GM19193 (cell line): Measurements from ENCODE around the gene RARS1.

ENCODE experiments used
- POLR2A ChIP-seq: IDR thresholded peaks from 4 replicates; pipeline ENCODE4 v1.6.1; 2011; ENCODE audit not compliant: insufficient read depth, insufficient read length; ENCODE audit errors: extremely low read depth

Gene RARS1

GRCh38 chr5:168468836-168469235 lies 17.4 kb upstream of the RARS1 start:
- no peak for TF ChIP-seq POLR2A

- TF ChIP-seq POLR2A, result no peak
These were observed 16.5 kb upstream of the RARS1 start for GRCh38 chr5:168469816-168470215.

DNA sequence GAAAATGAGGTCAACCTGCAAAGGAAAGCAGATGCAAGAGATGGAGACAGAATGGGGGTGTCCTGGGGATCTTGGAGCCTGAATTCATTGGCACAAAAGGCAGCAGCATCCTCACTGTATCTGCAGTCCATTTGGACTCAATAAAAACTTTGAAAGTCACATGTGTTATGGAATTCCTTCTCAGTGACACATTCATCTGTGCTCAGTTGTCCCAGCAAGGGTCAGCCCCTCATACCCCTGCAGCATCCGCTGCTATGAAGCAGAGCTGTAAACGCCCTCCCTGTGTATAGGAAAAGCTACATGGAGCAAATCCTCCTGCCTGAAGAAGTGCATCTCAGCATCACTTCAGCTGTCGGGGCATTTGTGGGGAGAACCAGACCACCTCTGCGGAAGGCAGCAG lies 14.5 kb upstream of the RARS1 start:
- no peak for TF ChIP-seq POLR2A

GRCh38 chr5:168472329-168472728 lies 13.9 kb upstream of the RARS1 start:
- TF ChIP-seq POLR2A, result no peak

DNA sequence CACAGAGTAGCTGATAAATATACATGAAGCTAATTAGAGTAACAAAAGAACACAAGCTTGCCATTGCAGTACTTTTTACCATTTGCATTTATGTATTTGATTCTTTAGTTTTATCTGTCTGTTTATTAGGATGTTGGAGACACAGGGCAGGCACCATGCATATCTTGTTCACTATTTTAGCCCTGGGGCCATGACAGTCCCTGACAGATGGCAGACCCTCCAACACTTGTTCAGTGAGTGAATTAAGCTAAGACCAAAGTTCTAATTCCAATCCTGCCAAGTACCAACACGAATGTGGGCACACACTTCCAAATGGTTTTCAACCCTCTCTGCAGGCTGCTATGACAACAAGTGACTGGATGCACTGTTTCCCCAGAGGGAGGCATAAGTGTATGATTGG lies 12.0 kb upstream of the RARS1 start:
- TF ChIP-seq POLR2A, result no peak

DNA sequence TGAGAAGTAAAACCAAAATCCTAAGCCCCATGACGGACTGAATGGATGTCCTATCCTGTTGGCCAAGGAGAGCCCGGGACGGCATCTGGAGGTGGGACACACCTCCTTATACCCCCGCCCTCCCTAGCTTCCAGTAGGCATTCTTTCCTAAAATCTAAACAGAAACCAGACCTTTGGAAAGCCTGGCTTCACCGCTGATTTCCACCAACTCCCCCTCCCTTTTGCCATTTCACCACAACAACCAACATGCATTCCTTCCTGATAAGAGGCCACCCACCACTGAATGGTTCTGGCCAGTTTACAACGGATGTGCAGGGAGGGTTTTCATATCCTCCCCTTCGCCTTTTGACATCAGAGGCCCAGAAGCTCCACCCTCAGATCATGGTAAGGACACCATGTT lies 9.2 kb upstream of the RARS1 start:
- no peak for TF ChIP-seq POLR2A

- TF ChIP-seq POLR2A, result no peak
These were observed 7.1 kb upstream of the RARS1 start for GRCh38 chr5:168479166-168479565.

DNA sequence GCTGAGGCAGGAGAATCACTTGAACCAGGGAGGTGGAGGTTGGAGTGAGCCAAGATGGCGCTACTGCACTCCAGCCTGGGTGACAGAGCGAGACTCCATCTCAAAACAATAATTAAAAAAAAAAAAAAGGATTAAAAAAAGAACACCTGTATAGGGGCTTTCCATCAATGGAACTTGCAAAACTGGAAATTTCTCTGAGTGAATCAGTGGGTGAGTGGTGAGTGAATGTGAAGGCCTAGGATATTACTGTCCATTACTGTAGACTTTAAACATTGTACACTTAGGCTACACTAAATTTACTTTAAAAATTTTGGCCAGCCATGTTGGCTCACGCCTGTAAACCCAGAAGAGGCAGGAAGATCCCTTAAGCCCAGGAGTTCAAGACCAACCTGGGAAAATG lies 5.7 kb upstream of the RARS1 start:
- TF ChIP-seq POLR2A, result no peak

DNA sequence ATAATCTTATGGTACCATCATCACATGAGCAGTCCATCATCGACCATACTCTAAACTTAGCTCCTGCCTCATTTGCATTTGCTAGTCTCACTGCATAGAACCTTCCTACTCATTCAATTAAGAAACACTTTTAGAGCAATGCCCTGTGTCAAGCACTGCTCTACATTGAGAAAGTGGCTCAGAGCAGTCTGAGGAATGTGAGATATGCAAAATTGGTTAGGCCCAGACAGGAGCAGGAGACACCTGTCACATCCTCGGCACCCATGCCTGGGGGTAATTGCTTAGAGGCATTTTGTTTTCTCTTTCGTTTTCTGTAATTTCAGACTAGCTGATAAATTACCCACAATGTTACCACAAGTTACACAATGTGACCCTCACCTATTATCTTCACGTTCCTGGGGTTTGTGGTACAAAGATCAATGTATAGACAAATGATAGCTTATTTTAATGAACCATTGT lies 4.9 kb upstream of the RARS1 start:
- no peak for TF ChIP-seq POLR2A

DNA sequence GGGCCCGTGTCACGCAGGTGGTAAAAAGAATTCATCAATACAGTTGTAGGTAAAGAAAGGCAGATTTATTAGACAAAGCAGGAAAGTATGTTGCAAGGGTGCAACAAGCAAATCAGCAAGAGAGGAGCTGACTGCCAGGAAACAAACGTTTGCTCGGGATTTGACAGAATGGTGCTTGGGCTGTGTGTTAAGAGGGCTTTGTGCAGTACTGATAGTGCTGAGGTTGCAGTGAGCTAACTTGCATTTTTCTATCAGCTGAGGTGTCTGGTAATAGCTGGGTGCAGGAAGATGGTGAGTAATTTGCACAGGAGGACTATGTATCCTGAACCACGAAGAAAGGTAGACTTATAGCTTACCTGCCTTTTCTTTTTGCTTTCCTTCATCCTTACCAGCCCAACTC lies 3.9 kb upstream of the RARS1 start:
- no peak for TF ChIP-seq POLR2A

GRCh38 chr5:168489059-168489458 lies 2.8 kb downstream of the RARS1 start:
- no peak for TF ChIP-seq POLR2A

- TF ChIP-seq POLR2A, result no peak
These were observed 7.8 kb downstream of the RARS1 start for GRCh38 chr5:168494057-168494555.

DNA sequence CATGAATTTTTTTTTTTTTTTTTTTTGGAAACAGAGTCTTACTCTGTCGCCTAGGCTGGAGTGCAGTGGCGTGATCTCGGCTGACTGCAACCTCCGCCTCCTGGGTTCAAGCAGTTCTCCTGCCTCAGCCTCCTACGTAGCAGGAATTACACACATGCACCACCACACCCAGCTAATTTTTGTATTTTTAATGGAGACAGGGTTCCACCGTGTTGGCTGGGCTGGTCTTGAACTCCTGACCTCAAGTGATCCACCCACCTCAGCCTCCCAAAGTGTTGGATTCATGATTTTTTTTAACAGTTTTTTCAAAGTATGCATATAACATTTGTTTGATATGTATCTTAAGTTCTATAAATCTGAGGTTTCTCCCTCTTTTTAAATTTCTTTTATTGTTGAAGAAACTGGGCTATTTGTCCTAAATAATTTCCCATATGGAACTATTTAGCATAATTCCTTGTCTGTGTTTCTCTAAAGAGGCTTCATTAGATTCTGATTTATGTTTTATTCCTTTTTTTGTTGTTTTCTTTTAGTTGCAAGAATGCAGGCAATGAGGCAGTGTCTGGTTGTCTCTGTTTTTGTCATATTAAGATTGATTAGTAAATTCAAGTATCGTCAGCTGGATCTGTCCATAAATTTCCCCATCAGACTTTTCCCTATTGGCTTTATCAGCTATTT lies 16.4 kb downstream of the RARS1 start:
- no peak for TF ChIP-seq POLR2A

DNA sequence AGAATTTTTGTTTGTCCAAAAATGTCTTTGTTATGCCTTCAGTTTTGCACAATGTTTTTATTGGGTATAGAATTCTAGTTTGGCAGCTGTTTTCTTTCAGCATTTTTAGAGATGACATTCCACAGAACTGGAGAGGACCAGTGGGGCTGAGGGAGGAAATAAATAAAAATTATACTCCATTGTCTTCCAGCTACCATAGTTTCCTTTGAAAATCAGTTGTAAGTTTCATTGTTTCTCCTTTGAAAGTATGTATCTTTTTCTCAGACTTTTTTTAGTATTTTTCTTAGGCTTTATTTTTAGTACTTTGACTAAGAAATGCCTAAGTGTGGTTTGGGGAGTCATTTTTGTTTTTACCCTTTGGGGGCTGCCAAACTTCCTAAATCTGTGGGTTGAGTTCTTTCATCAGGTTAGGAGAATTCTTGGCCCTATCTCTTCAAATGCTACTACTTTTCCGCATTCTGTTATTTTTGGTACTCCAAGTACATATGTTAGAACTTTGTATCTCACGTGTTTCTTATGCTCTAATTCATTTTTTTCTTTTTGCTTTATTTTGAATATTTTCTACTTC lies 27.7 kb downstream of the RARS1 start:
- TF ChIP-seq POLR2A, result no peak

- TF ChIP-seq POLR2A, result no peak
These were observed 39.6 kb downstream of the RARS1 start for GRCh38 chr5:168525856-168526255.

DNA sequence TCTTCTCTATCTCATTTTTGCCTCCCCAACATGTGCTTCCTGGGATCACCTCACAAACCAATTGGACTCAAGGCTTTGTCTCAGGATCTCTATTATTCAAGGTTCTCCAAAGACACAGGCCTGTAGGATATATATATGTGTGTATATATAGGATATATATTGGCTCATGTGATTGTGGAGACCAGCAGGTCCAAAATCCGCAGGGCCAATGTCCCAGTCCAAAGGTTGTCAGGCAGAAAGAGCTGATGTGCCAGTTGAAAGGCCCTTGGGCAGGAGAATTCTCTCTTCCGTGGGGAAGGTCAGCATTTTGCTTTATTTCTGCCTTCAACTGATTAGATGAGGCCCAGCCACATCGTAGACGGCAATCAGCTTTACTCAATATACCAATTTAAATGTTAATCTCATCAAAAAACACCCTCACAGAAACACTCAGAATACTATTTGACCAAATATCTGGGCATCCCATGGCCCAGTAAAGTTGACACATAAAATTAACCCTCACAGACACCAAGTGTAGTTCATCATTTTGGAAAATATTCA lies 41.6 kb downstream of the RARS1 start:
- TF ChIP-seq POLR2A, result no peak

- no peak for TF ChIP-seq POLR2A
These were observed 42.5 kb downstream of the RARS1 start, which contains the start of gene FBLL1 for GRCh38 chr5:168528521-168529373. Gene FBLL1, plus strand, starts transcription at chr5:168529305. Its CDS starts 200 bp downstream, at chr5:168529505.
